ENCODE data around the gene SMCO2.

Gene SMCO2

GRCh38 chr12:27505109-27505508 lies 58.6 kb downstream of the SMCO2 start:
- POLR2A ChIA-PET: interaction anchor here (1.0 kb wide), 1 partner anchor 19 kb away, joined by 3 read pairs; the partner anchor contains the start of gene PPFIBP1
- Histone ChIP-seq H3K4me3 (ENCODE audit: low read depth, low read length) (no peak overlapping the region), H3K36me3 (ENCODE audit: control insufficient read depth in 2 of 2, insufficient read depth in 1 of 2, low read length in 2 of 2) (no peaks in the 10 kb centered on the region), H3K27ac (ENCODE audit: extremely low read depth, low read depth, low read length) (no peak overlapping the region), H3K4me1 (ENCODE audit: control insufficient read depth, insufficient read depth, low read length) (no peaks in the 10 kb centered on the region), H3K9me3 (ENCODE audit: control insufficient read depth, insufficient read depth, low read depth, low read length) (no peaks in the 10 kb centered on the region)
- CTCF ChIA-PET: interaction anchor here (0.5 to 1.2 kb wide), 2 partner anchors 10 to 24 kb away, joined by 3 read pairs; no protein-coding TSS in a partner anchor
- TF ChIP-seq ZNF211 (tag by site-specific recombination; IDR thresholded peaks at IDR 0.05; ENCODE audit: low read depth): no peak
- no peak for TF ChIP-seq ZFP37 (tag by site-specific recombination; IDR thresholded peaks at IDR 0.05)
- TF ChIP-seq RBAK (tag by site-specific recombination; IDR thresholded peaks at IDR 0.05): no peak
- no peak for TF ChIP-seq ZSCAN5A (tag by site-specific recombination; IDR thresholded peaks at IDR 0.05)
- TF ChIP-seq ZNF658 (tag by site-specific recombination; IDR thresholded peaks at IDR 0.05): no peak
- TF ChIP-seq ZSCAN18 (tag by site-specific recombination; IDR thresholded peaks at IDR 0.05): no peak
- TF ChIP-seq ZNF571 (tag by site-specific recombination; IDR thresholded peaks at IDR 0.05): no peak
- no peak for TF ChIP-seq CTCF (tag by site-specific recombination; IDR thresholded peaks at IDR 0.05)
- no peak for TF ChIP-seq ZNF501 (tag by site-specific recombination; IDR thresholded peaks at IDR 0.05)
- TF ChIP-seq ZNF174 (tag by site-specific recombination; IDR thresholded peaks at IDR 0.05): no peak

- H3K9me3 ChIP-seq (ENCODE audit: control insufficient read depth, insufficient read depth, low read depth, low read length): no peaks in the 10 kb centered on the region
- no peak for TF ChIP-seq ZNF398 (tag by site-specific recombination; IDR thresholded peaks at IDR 0.05)
- TF ChIP-seq ZNF266 (tag by site-specific recombination; IDR thresholded peaks at IDR 0.05; ENCODE audit: low read depth): no peak
- TF ChIP-seq ZBTB17 (tag by site-specific recombination; IDR thresholded peaks at IDR 0.05): no peak
- TF ChIP-seq ZNF148 (tag by site-specific recombination; IDR thresholded peaks at IDR 0.05; ENCODE audit: borderline replicate concordance): no peak
- TF ChIP-seq HOXD13 (CRISPR knock-in tag; IDR thresholded peaks at IDR 0.05; ENCODE audit: borderline replicate concordance): no peak
- no peak for TF ChIP-seq AEBP2 (tag by site-specific recombination; IDR thresholded peaks at IDR 0.05; ENCODE audit: borderline replicate concordance)
- TF ChIP-seq ZFP41 (tag by site-specific recombination; IDR thresholded peaks at IDR 0.05; ENCODE audit: borderline replicate concordance): no peak
- TF ChIP-seq SP7 (tag by site-specific recombination; IDR thresholded peaks at IDR 0.05): no peak
- no peak for TF ChIP-seq ZNF776 (tag by site-specific recombination; IDR thresholded peaks at IDR 0.05; ENCODE audit: borderline replicate concordance)
- no peak for TF ChIP-seq ZNF768 (tag by site-specific recombination; IDR thresholded peaks at IDR 0.05)
- TF ChIP-seq ZNF792 (tag by site-specific recombination; IDR thresholded peaks at IDR 0.05): no peak
- no peak for TF ChIP-seq ZNF629 (tag by site-specific recombination; IDR thresholded peaks at IDR 0.05)
- TF ChIP-seq FEZF1 (tag by site-specific recombination; IDR thresholded peaks at IDR 0.05): no peak
- no peaks in the 10 kb centered on the region for H3K4me1 ChIP-seq (ENCODE audit: control insufficient read depth, insufficient read depth, low read length)
- CTCF ChIA-PET: interaction anchor here (1.2 kb wide), 1 partner anchor 9 kb away, joined by 3 read pairs; no protein-coding TSS in a partner anchor
- H3K36me3 ChIP-seq (ENCODE audit: control insufficient read depth in 2 of 2, insufficient read depth in 1 of 2, low read length in 2 of 2): no peaks in the 10 kb centered on the region
- POLR2A ChIA-PET: interaction anchor here (1.0 kb wide), 1 partner anchor 18 kb away, joined by 3 read pairs; the partner anchor contains the start of gene PPFIBP1
- H3K27ac ChIP-seq (ENCODE audit: extremely low read depth, low read depth, low read length): no peak overlapping the region
- no peak overlapping the region for H3K4me3 ChIP-seq (ENCODE audit: low read depth, low read length)
These were observed 59.2 kb downstream of the SMCO2 start for GRCh38 chr12:27505761-27506160.

Measured in HEK293 (cell line).